ENCODE measurements around the gene NSDHL. TPM values are rescaled to one million over a fixed set of nuclear protein-coding genes. Genes with fewer than 3 reads are reported as not detected.
A peak's percentile ranks its signal among the peaks of the same experiment; 100 is the strongest.
"Not testable (repeated sequence)": the region's sequence is repeated elsewhere in the genome, so short reads cannot be mapped to it uniquely, and the experiment has no call there.

Gene NSDHL
- total RNA-seq (2014; rRNA removed; shearing (Covaris generic)) (32.0 and 34.3 TPM in 2 replicates), polyA plus RNA-seq (2016; fragmentation: Nextera tagmentation; extraction: Ambion mirVana) (28.2 and 32.4 TPM in 2 replicates)
- long read RNA-seq, transcript NSDHL-201 (8 exons, 1,929 nt): major isoform, 26 of 32 reads
- long read RNA-seq, partial matches to known transcripts: 3 of 32 reads
- long read RNA-seq, other reads (novel, unspliced or antisense): 1 of 32 reads

DNA sequence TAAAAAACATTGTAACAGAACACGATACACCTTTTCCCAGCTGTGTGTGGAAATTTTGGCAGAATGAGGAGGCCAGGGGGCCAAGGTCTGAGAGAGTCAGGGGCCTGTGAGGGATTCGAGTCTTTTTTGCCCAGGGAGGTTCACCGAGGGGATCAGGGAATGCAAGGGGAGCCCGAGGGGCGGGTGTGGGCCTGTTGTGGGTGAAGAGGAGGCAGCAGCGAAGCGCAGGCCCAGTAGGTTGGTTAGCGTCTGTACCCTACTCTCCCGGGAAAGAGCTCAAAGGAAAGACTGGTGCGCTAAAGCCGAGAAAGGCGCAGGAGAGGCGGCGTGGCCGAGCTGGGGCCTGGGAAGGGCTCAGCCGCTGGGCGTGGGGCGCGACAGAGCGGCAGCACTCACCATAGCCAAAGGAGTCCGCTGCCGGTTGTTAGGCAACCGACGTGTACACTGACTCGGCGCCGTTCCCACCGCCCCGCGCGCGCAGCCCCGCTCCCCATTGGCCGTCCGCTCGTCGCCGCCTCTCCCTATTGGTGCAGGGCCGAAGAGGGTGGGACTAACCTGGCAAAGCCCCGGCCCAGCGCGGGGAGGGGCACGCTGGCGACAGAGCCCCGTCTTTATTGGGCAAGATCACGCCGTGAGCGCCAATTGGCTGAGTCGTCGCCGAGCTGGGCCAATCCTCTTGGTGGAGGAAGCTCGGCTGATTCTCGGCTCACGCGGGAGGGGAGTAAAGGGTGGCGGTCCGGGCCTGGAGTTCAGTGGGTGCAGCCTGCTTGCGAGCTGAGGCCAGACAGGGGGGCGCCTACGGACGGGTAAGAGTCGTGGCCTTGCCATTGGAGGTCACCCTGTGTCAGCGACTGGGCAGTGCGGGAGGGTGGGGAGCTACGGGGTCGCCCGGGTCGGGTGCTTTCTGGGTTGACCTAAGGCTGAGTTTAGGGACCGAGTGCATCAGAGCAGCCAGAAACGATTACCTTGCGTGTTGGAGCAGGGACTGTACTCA lies at the start of gene NSDHL, which contains the start of gene CETN2:
Gene NSDHL (plus strand): TSS at position 752 of the 994 bp plus-strand sequence. CDS start 15,262 bp downstream, outside the sequence.
Gene CETN2 (minus strand): TSS at position 446 of the 994 bp plus-strand sequence. CDS start 47 bp downstream, at position 399.
- H3K79me2 ChIP-seq (replicated peaks; ENCODE audit: insufficient read depth): peaks cover 32% of the 10 kb centered on the region
- no peaks in the 10 kb centered on the region for H3K27me3 ChIP-seq (ENCODE audit: insufficient read depth)
- H3K9me3 Mint-ChIP-seq: no peaks in the 10 kb centered on the region; the same call in 2 of the 3 replicates
- peaks cover 12% of the 10 kb centered on the region for H3K4me1 Mint-ChIP-seq
- H2AFZ ChIP-seq: peak within 1 kb of the TSS; percentile 69; the same call in 1 of the 2 replicates
- ATAC-seq (peak; percentile 97), DNase-seq (ENCODE audit: low spot score) (peak; percentile 93)
- H3F3A ChIP-seq (replicated peaks; ENCODE audit: low read depth): no peaks in the 10 kb centered on the region
- peak within 1 kb of the TSS; percentile 90 for H3K27ac Mint-ChIP-seq
- H3K4me1 ChIP-seq (ENCODE audit: insufficient read depth): no peaks in the 10 kb centered on the region; the same call in none of the 2 replicates
- peaks cover 4% of the 10 kb centered on the region for H3K27me3 Mint-ChIP-seq (ENCODE audit: insufficient read depth, low read depth, poor library complexity)
- peak within 1 kb of the TSS; percentile 95 for H3K4me3 Mint-ChIP-seq
- H3K9me2 ChIP-seq (ENCODE audit: insufficient read depth): no peaks in the 10 kb centered on the region
- no peak for TF ChIP-seq NANOG (IDR thresholded peaks at IDR 0.05; ENCODE audit: borderline replicate concordance)
- no peak for TF ChIP-seq EZH2 (IDR thresholded peaks at IDR 0.05; ENCODE audit: low read depth, unreplicated experiment)
- TF ChIP-seq ZNF331 (CRISPR knock-in tag; IDR thresholded peaks at IDR 0.05; ENCODE audit: low read depth): no peak
- TF ChIP-seq, protein P1, sequence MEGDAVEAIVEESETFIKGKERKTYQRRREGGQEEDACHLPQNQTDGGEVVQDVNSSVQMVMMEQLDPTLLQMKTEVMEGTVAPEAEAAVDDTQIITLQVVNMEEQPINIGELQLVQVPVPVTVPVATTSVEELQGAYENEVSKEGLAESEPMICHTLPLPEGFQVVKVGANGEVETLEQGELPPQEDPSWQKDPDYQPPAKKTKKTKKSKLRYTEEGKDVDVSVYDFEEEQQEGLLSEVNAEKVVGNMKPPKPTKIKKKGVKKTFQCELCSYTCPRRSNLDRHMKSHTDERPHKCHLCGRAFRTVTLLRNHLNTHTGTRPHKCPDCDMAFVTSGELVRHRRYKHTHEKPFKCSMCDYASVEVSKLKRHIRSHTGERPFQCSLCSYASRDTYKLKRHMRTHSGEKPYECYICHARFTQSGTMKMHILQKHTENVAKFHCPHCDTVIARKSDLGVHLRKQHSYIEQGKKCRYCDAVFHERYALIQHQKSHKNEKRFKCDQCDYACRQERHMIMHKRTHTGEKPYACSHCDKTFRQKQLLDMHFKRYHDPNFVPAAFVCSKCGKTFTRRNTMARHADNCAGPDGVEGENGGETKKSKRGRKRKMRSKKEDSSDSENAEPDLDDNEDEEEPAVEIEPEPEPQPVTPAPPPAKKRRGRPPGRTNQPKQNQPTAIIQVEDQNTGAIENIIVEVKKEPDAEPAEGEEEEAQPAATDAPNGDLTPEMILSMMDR (conservative IDR thresholded peaks at IDR 0.05; ENCODE audit: low read depth in 2 of 2): no peak
- TF ChIP-seq CREB1 (CRISPR knock-in tag; IDR thresholded peaks at IDR 0.05; ENCODE audit: low read depth): peak; percentile 36; the same call in 1 of the 2 replicates
- TF ChIP-seq STAT1 (IDR thresholded peaks at IDR 0.05; ENCODE audit: unreplicated experiment): no peak
- peak; percentile 62 for TF ChIP-seq POLR2AphosphoS5 (IDR thresholded peaks at IDR 0.05; ENCODE audit: low read depth)
- TF ChIP-seq EZH2phosphoT487 (IDR thresholded peaks at IDR 0.05; ENCODE audit: unreplicated experiment): no peak
- peaks cover 28% of the 10 kb centered on the region for H3K36me3 Mint-ChIP-seq (ENCODE audit: low read depth)
- peak within 1 kb of the TSS; percentile 88 for H3K4me2 ChIP-seq
- no peaks in the 10 kb centered on the region for H4K20me1 ChIP-seq (replicated peaks; ENCODE audit: insufficient read depth)
- H3K36me3 ChIP-seq (ENCODE audit: insufficient read depth): no peaks in the 10 kb centered on the region
- H3K27ac ChIP-seq (ENCODE audit: low read depth): no peak within 1 kb of the TSS
- peak within 1 kb of the TSS; percentile 83 for H3K4me3 ChIP-seq

- DNase-seq (ENCODE audit: low spot score); H3K4me1 Mint-ChIP-seq; H3K79me2 ChIP-seq (replicated peaks; ENCODE audit: insufficient read depth); H3K4me2 ChIP-seq; H3K4me3 ChIP-seq; H3K27ac Mint-ChIP-seq; H3K27me3 Mint-ChIP-seq (ENCODE audit: insufficient read depth, low read depth, poor library complexity); H3K36me3 Mint-ChIP-seq (ENCODE audit: low read depth); H2AFZ ChIP-seq; H3K36me3 ChIP-seq (ENCODE audit: insufficient read depth); H3K4me1 ChIP-seq (ENCODE audit: insufficient read depth); H3K9me2 ChIP-seq (ENCODE audit: insufficient read depth); H3F3A ChIP-seq (replicated peaks; ENCODE audit: low read depth); H3K27ac ChIP-seq (ENCODE audit: low read depth); H3K9me3 Mint-ChIP-seq; H4K20me1 ChIP-seq (replicated peaks; ENCODE audit: insufficient read depth); H3K27me3 ChIP-seq (ENCODE audit: insufficient read depth); H3K4me3 Mint-ChIP-seq: not testable (repeated sequence)
- peak; percentile 85 for ATAC-seq
Observed at GRCh38 chrX:152787062-152787461, 43.8 kb upstream of the NSDHL start.
